GM13977 (cell line): Measurements from ENCODE around the gene ERBB2.
"Not testable (repeated sequence)": the region's sequence is repeated elsewhere in the genome, so short reads cannot be mapped to it uniquely, and the experiment has no call there.

Experiments used
- DNase-seq: peaks from one replicate; pipeline ENCODE4 v3.0.0; 2012; ENCODE audit warnings: low spot score
- CTCF ChIP-seq: IDR thresholded peaks from 2 replicates; pipeline ENCODE4 v1.5.1; 2012; ENCODE audit warnings: mild to moderate bottlenecking, control low read depth; ENCODE audit not compliant: insufficient read depth; ENCODE audit errors: extremely low read depth, missing control alignments
- in situ Hi-C: fragments of 300-500 bp; cut with MboI; formaldehyde crosslinking; loops from one replicate; pipeline ENCODE4 v1.12.0; 2022; ENCODE audit warnings: low sequenced_read_pairs, low pct_unique_long_range_greater_than_20kb, mixed read lengths, inconsistent platforms; ENCODE audit not compliant: unreplicated experiment

The ERBB2 gene

GRCh38 chr17:39687546-39688474 is 12.1 kb upstream of the ERBB2 start, which contains the start of gene PGAP3:
TSS of gene PGAP3 (minus strand) at chr17:39688057. CDS start at chr17:39688014, 43 bp downstream.
- peak; percentile 95 for DNase-seq
- peak; percentile 31 for TF ChIP-seq CTCF
- in situ Hi-C loops, result no loop called here

GRCh38 chr17:39688475-39688835 is 11.4 kb upstream of the ERBB2 start:
- in situ Hi-C loops, result no loop called here
- no peak for TF ChIP-seq CTCF
- no peak for DNase-seq

- TF ChIP-seq CTCF, result no peak
- DNase-seq, result no peak
- in situ Hi-C loops, result no loop called here
Observed at GRCh38 chr17:39688945-39689344, 10.9 kb upstream of the ERBB2 start.

GRCh38 chr17:39694593-39694992 is 5.3 kb upstream of the ERBB2 start:
- in situ Hi-C loops, result no loop called here
- DNase-seq, result no peak
- TF ChIP-seq CTCF, result no peak

- TF ChIP-seq CTCF, result no peak
- in situ Hi-C loops, result no loop called here
- no peak for DNase-seq
Observed at GRCh38 chr17:39695089-39695474, 4.8 kb upstream of the ERBB2 start.

GRCh38 chr17:39696731-39697130 is 3.1 kb upstream of the ERBB2 start:
- DNase-seq, result no peak
- TF ChIP-seq CTCF, result no peak
- in situ Hi-C loops, result no loop called here

GRCh38 chr17:39697961-39698360 is 1.9 kb upstream of the ERBB2 start:
- no peak for TF ChIP-seq CTCF
- in situ Hi-C loops, result no loop called here
- no peak for DNase-seq

- in situ Hi-C loops, DNase-seq: not testable (repeated sequence)
Observed at GRCh38 chr17:39699157-39699817, 577 bp upstream of the ERBB2 start.
